Coronary artery (tissue), 2 donors: ENCODE measurements around the gene DCLK2.
A peak's percentile ranks its signal among the peaks of the same experiment; 100 is the strongest.

Experiments used
- DNase-seq: peaks from one replicate; pipeline ENCODE4 v3.0.0-alpha.2; 2017; ENCODE audit warnings: low spot score
- H3K27ac ChIP-seq, 2 donors: fragments of 200-600 bp; sonication (generic); one replicate each; pipeline ENCODE4 v1.5.1; 2016 to 2019
- H3K4me3 ChIP-seq: fragments of 200-600 bp; sonication (generic); 2 replicates; pipeline ENCODE4 v1.5.1; 2016; ENCODE audit warnings: mild to moderate bottlenecking, moderate library complexity
- TF ChIP-seq, protein P1 (sequence below): fragments of 200-600 bp; sonication (generic); IDR thresholded peaks from one replicate; pipeline ENCODE4 v1.5.1; 2019; ENCODE audit warnings: antibody characterized with exemption

DCLK2 gene

GRCh38 chr4:150217192-150217591, 138.9 kb downstream of the DCLK2 start:
- Histone ChIP-seq H3K27ac (peak overlapping the region in 1 of 2 donors; percentile 37), H3K4me3 (no peak overlapping the region)
- DNase-seq: no peak
- TF ChIP-seq, protein P1, sequence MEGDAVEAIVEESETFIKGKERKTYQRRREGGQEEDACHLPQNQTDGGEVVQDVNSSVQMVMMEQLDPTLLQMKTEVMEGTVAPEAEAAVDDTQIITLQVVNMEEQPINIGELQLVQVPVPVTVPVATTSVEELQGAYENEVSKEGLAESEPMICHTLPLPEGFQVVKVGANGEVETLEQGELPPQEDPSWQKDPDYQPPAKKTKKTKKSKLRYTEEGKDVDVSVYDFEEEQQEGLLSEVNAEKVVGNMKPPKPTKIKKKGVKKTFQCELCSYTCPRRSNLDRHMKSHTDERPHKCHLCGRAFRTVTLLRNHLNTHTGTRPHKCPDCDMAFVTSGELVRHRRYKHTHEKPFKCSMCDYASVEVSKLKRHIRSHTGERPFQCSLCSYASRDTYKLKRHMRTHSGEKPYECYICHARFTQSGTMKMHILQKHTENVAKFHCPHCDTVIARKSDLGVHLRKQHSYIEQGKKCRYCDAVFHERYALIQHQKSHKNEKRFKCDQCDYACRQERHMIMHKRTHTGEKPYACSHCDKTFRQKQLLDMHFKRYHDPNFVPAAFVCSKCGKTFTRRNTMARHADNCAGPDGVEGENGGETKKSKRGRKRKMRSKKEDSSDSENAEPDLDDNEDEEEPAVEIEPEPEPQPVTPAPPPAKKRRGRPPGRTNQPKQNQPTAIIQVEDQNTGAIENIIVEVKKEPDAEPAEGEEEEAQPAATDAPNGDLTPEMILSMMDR: no peak

DNA sequence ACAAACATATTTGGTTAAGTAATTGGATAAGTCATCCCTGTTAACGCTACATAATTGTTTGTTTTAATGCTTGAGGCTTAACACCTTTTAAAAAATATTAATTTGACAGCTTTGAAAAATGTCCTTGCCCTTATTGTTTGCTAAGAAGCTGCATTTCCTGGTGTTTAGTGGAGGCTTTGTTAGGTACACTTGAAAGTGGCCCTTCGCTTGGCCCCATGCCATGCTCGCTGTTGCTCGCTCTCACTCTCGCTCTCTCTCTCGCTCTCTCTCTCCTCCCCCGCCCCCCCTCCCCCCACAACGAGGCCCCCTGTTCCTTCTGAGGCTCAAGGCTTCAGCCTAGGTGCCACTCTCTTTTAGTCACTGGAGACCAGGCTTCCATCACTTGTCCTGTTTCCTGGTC, 139.6 kb downstream of the DCLK2 start:
- TF ChIP-seq, protein P1: no peak
- Histone ChIP-seq H3K4me3 (no peak overlapping the region), H3K27ac (no peak overlapping the region)
- no peak for DNase-seq

DNA sequence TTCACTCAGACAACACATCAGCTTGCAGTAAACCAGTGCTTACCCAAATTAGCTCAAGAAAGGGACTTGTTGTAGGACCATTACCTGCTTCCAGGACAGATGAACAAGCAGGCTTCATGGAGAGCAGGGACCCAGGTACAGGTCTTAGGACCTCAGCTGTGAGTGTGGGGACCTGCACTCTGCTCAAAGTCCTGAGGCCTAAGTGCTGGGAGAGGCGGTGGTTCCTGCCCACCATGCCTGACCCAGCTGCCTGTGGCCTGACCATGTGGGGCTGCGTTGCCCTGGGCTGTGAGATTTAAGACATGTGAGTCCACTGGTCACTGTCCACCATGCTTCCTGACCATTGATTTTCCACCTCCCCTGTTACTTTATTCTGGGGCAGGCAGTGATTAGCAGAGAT, 140.2 kb downstream of the DCLK2 start:
- Histone ChIP-seq H3K4me3 (no peak overlapping the region), H3K27ac (no peak overlapping the region)
- no peak for DNase-seq
- TF ChIP-seq, protein P1: no peak

- Histone ChIP-seq H3K27ac (peak overlapping the region in 1 of 2 donors; percentile 48), H3K4me3 (no peak overlapping the region)
- TF ChIP-seq, protein P1: no peak
- DNase-seq: no peak
These were observed 141.6 kb downstream of the DCLK2 start for GRCh38 chr4:150219841-150220240.

DNA sequence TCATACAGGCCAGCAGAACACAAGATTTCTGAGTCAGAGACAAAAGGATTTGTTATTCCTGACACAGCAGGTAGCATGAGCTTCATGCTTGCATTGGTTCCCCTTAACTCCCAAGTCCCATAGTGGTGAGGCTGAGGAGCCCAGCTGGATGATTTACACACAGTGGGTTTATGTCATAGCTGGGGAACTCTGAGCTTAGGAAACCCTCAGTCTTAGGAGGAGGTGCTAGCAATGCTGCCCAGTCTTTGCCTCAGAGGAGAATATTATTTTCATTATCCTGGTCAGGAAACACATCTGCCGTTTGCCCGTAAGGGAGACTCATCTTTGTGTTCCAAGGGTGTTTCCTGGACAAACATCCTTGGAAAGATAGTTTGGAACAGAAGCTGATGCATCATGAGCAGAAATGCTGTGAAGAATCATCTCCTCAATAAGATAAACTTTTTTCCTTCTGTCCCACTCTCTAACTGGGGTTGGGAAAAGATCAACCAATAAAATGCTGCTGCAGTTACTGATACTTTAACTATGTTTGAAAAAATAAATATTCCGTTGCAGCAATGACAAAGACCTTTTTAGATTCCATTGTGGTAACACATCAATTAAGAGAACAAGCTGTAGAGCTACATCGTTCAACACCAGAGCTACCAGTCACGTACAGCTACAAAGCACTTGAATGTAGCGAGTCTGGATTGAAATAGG, 146.8 kb downstream of the DCLK2 start:
- TF ChIP-seq, protein P1: no peak
- no peak overlapping the region for H3K27ac ChIP-seq
- no peak overlapping the region for H3K4me3 ChIP-seq

DNA sequence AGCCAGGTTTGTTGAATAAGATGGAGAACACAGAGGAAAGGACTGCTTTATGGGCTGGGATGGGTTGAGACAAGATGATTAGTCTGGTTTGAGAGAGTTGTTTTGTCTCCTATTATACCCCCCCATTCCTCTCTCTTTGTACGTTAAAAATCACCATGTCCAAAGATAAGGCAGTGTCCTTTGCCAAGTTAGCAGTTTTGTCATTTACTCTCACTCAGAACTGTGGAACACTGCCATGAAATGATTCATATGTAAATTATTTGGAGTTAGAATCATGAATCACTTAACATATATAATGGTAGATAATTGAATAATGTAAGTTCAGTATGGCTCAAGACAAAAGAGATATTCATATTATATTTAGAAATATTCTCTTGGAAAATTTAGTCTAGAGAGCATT, 151.3 kb downstream of the DCLK2 start:
- Histone ChIP-seq H3K4me3 (no peak overlapping the region), H3K27ac (peak overlapping the region in 1 of 2 donors; percentile 48)
- no peak for DNase-seq
- TF ChIP-seq, protein P1: no peak

More for the DNA sequence above, 146.8 kb downstream of the DCLK2 start:
- no peak for DNase-seq

DNA sequence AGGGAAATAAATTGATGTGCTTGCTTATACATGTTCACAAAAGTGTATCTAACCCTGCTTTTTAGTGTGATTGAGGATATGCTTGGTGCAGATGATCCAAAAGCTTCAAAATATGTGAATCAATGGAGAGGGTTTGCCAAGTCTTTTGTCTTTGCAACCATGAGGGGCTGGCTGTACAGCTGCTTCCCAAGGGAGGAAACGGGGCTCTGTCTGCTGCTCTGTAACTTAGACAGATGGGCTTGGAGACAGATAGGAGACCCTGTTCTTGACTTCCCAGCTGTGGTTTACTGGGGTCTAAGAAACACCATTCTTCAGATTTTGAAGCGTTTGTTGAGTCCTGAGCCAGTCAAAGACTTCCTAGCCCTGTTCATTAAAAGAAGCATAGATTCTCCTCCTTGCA, 152.3 kb downstream of the DCLK2 start:
- Histone ChIP-seq H3K4me3 (no peak overlapping the region), H3K27ac (no peak overlapping the region)
- TF ChIP-seq, protein P1: no peak
- no peak for DNase-seq
